HG03060 (cell line): Measurements from ENCODE around the gene CWC15.
A peak's percentile ranks its signal among the peaks of the same experiment; 100 is the strongest.
"Not testable (repeated sequence)": the region's sequence is repeated elsewhere in the genome, so short reads cannot be mapped to it uniquely, and the experiment has no call there.

Experiments
- ATAC-seq: cut with Tn5 transposase; IDR thresholded peaks from one replicate; pipeline ENCODE4 v1.9.1; 2021; ENCODE audit warnings: low read depth, moderate number of reproducible peaks; ENCODE audit not compliant: unreplicated experiment

CWC15 gene

GRCh38 chr11:94973099-94973968 is at the start of gene CWC15, which contains the start of gene KDM4D:
Gene CWC15, minus strand, starts transcription at chr11:94973556. Its CDS starts 1,371 bp downstream, at chr11:94972185.
Gene KDM4D, plus strand, starts transcription at chr11:94973709. Its CDS starts 23,664 bp downstream, at chr11:94997373.
- ATAC-seq, result peak; percentile 96

GRCh38 chr11:95021468-95021867 is 48.1 kb upstream of the CWC15 start:
- ATAC-seq, result not testable (repeated sequence)

- no peak for ATAC-seq
Observed at GRCh38 chr11:95016139-95016538, 42.8 kb upstream of the CWC15 start.

GRCh38 chr11:95014184-95014821 is 40.9 kb upstream of the CWC15 start:
- no peak for ATAC-seq

GRCh38 chr11:95011376-95011775 is 38.0 kb upstream of the CWC15 start:
- no peak for ATAC-seq

GRCh38 chr11:95005642-95006041 is 32.3 kb upstream of the CWC15 start:
- no peak for ATAC-seq

GRCh38 chr11:95003716-95004115 is 30.4 kb upstream of the CWC15 start:
- no peak for ATAC-seq

GRCh38 chr11:94998285-94998684 is 24.9 kb upstream of the CWC15 start:
- ATAC-seq, result no peak

- no peak for ATAC-seq
Observed at GRCh38 chr11:94997437-94997836, 24.1 kb upstream of the CWC15 start.

GRCh38 chr11:94993400-94993943 is 20.1 kb upstream of the CWC15 start:
- no peak for ATAC-seq

- ATAC-seq, result no peak
Observed at GRCh38 chr11:94988748-94989147, 15.4 kb upstream of the CWC15 start.

GRCh38 chr11:94987378-94987777 is 14.0 kb upstream of the CWC15 start:
- no peak for ATAC-seq

- no peak for ATAC-seq
Observed at GRCh38 chr11:94975599-94975998, 2.2 kb upstream of the CWC15 start.

- no peak for ATAC-seq
Observed at GRCh38 chr11:94974178-94974577, 822 bp upstream of the CWC15 start.

GRCh38 chr11:94972700-94973098 is 657 bp downstream of the CWC15 start:
- ATAC-seq, result no peak

GRCh38 chr11:94968334-94968958 is 4.9 kb downstream of the CWC15 start:
- ATAC-seq, result no peak

GRCh38 chr11:94964934-94965333 is 8.4 kb downstream of the CWC15 start:
- no peak for ATAC-seq

- ATAC-seq, result no peak
Observed at GRCh38 chr11:94961255-94961654, 12.1 kb downstream of the CWC15 start.

GRCh38 chr11:94960488-94960887 is 12.9 kb downstream of the CWC15 start:
- no peak for ATAC-seq

GRCh38 chr11:94959179-94959578 is 14.2 kb downstream of the CWC15 start:
- ATAC-seq, result no peak

- ATAC-seq, result no peak
Observed at GRCh38 chr11:94958121-94958696, 15.1 kb downstream of the CWC15 start.
